ENCODE results near the gene ATP10B. TPM values are rescaled to one million over a fixed set of nuclear protein-coding genes. Genes with fewer than 3 reads are reported as not detected.

The ATP10B gene
- total RNA-seq, 4 donors from 2014 or later, result 63.5 to 112 (median 87.7) TPM

- no peaks in the 10 kb centered on the region for H3K4me1 ChIP-seq
- DNase-seq, result no peak
- no peaks in the 10 kb centered on the region for H3K27me3 ChIP-seq
- no peaks in the 10 kb centered on the region for H3K36me3 ChIP-seq
- H3K27ac ChIP-seq, result no peak overlapping the region
- no peaks in the 10 kb centered on the region for H3K9me3 ChIP-seq
- TF ChIP-seq POLR2A (IDR thresholded peaks at IDR 0.05), result no peak
- TF ChIP-seq, protein P1, sequence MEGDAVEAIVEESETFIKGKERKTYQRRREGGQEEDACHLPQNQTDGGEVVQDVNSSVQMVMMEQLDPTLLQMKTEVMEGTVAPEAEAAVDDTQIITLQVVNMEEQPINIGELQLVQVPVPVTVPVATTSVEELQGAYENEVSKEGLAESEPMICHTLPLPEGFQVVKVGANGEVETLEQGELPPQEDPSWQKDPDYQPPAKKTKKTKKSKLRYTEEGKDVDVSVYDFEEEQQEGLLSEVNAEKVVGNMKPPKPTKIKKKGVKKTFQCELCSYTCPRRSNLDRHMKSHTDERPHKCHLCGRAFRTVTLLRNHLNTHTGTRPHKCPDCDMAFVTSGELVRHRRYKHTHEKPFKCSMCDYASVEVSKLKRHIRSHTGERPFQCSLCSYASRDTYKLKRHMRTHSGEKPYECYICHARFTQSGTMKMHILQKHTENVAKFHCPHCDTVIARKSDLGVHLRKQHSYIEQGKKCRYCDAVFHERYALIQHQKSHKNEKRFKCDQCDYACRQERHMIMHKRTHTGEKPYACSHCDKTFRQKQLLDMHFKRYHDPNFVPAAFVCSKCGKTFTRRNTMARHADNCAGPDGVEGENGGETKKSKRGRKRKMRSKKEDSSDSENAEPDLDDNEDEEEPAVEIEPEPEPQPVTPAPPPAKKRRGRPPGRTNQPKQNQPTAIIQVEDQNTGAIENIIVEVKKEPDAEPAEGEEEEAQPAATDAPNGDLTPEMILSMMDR (IDR thresholded peaks at IDR 0.05), result no peak
- no peak overlapping the region for H3K4me3 ChIP-seq
Observed at GRCh38 chr5:160523502-160524163, 328.4 kb downstream of the ATP10B start.

DNA sequence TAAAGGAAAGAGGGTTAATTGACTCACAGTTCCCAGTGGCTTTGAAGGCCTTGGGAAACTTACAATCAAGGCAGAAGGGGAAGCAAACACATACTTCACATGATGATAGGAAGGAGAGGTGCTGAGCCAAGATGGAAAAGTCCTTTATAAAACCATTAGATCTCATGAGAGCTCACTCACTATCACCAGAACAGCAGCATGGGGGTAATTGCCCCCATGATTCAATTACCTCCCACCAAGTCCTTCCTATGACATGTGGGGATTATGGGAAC, 330.7 kb downstream of the ATP10B start:
- H3K4me1 ChIP-seq, result no peaks in the 10 kb centered on the region
- no peaks in the 10 kb centered on the region for H3K9me3 ChIP-seq
- no peak overlapping the region for H3K27ac ChIP-seq
- TF ChIP-seq POLR2A (IDR thresholded peaks at IDR 0.05), result no peak
- TF ChIP-seq, protein P1 (IDR thresholded peaks at IDR 0.05), result no peak
- no peak for DNase-seq
- no peaks in the 10 kb centered on the region for H3K36me3 ChIP-seq
- H3K27me3 ChIP-seq, result no peaks in the 10 kb centered on the region
- H3K4me3 ChIP-seq, result no peak overlapping the region

DNA sequence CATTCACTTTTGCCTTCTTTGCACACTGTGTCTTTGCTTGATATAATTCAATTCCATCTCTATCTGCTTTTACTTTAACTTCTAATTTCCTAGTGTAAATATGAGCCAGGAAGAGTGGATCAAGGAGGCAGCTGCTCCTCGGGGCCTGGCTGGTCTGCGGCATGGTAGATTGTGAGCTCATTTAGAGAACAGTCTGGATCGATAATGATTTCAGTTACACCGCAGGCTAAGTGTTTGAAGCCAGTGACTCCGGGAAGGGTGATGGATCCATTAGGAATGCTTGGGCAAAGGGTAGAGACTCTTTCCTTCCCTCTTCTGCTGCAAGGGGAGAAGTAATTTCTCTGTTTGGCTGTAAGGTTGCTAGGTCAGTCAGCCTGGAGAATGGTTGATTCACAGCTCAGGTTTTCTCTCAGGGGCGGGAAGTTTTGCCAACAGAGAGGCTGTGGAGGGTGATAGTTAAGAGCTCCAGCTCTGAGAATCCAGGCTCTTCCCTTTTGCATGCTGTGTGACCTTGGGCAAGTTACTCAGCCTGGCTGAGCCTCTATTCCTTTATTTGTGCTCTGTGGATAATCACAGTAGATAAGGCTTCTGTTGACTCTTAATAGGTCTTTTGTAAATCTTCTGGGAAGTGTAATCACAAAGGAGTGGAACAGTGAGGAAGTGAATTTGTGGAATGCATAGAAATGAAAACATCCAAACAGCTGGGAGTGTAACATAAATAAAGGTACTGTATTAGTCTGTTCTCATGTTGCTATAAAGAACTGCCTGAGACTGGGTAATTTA, 331.2 kb downstream of the ATP10B start:
- DNase-seq, result no peak
- no peaks in the 10 kb centered on the region for H3K9me3 ChIP-seq
- no peaks in the 10 kb centered on the region for H3K4me1 ChIP-seq
- no peaks in the 10 kb centered on the region for H3K36me3 ChIP-seq
- no peak overlapping the region for H3K4me3 ChIP-seq
- TF ChIP-seq, protein P1 (IDR thresholded peaks at IDR 0.05), result no peak
- H3K27me3 ChIP-seq, result no peaks in the 10 kb centered on the region
- no peak overlapping the region for H3K27ac ChIP-seq

- TF ChIP-seq, protein P1 (IDR thresholded peaks at IDR 0.05), result no peak
- TF ChIP-seq POLR2A (IDR thresholded peaks at IDR 0.05), result no peak
- H3K36me3 ChIP-seq, result no peaks in the 10 kb centered on the region
- no peaks in the 10 kb centered on the region for H3K27me3 ChIP-seq
- H3K4me1 ChIP-seq, result no peaks in the 10 kb centered on the region
- H3K4me3 ChIP-seq, result no peak overlapping the region
- H3K9me3 ChIP-seq, result no peaks in the 10 kb centered on the region
- no peak for DNase-seq
- H3K27ac ChIP-seq, result no peak overlapping the region
Observed at GRCh38 chr5:160516696-160517530, 335.1 kb downstream of the ATP10B start.

DNA sequence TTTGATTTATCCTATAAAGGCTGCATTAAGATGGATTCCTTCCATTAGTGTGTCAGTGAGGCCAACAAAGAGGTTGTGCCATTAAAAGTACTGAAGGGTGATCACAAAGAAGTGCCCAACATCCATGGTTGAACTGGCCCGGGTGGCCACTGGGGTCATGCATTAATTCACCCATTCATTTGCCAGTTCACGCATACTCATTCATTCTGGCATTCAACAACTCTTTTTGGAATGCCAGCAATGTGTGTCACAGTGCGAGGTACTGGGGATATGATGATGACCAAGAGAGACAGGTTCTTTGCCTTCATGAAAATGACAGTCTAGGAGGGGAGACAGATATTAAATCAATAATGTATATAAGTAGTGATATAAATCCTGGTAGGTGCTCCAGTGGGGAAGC, 337.1 kb downstream of the ATP10B start:
- Histone ChIP-seq H3K27ac (no peak overlapping the region), H3K9me3 (no peaks in the 10 kb centered on the region), H3K4me1 (no peaks in the 10 kb centered on the region), H3K27me3 (no peaks in the 10 kb centered on the region), H3K4me3 (no peak overlapping the region), H3K36me3 (no peaks in the 10 kb centered on the region)
- no peak for TF ChIP-seq POLR2A (IDR thresholded peaks at IDR 0.05)
- TF ChIP-seq, protein P1 (IDR thresholded peaks at IDR 0.05), result no peak
- no peak for DNase-seq

Measured in Peyer's patch (tissue), 4 donors.